ENCODE data around the gene PRKAR2B.

GRCh38 chr7:107208563-107208962, 164.1 kb downstream of the PRKAR2B start:
- no peak for TF ChIP-seq CTCF (IDR thresholded peaks at IDR 0.05)
- TF ChIP-seq POLR2A (IDR thresholded peaks at IDR 0.05), result no peak
- TF ChIP-seq EP300 (IDR thresholded peaks at IDR 0.05; ENCODE audit: low read depth), result no peak
- TF ChIP-seq POLR2AphosphoS5 (IDR thresholded peaks at IDR 0.05), result no peak

Measured in transverse colon (tissue), 4 donors.